GM10847 (cell line): ENCODE measurements around the gene NACC2.

Source experiments
- POLR2A ChIP-seq: IDR thresholded peaks from 2 replicates; pipeline ENCODE4 v1.6.1; 2011; ENCODE audit not compliant: insufficient read length; ENCODE audit errors: extremely low read depth

The NACC2 gene

GRCh38 chr9:136093346-136093986 is 1.6 kb downstream of the NACC2 start:
- no peak for TF ChIP-seq POLR2A

DNA sequence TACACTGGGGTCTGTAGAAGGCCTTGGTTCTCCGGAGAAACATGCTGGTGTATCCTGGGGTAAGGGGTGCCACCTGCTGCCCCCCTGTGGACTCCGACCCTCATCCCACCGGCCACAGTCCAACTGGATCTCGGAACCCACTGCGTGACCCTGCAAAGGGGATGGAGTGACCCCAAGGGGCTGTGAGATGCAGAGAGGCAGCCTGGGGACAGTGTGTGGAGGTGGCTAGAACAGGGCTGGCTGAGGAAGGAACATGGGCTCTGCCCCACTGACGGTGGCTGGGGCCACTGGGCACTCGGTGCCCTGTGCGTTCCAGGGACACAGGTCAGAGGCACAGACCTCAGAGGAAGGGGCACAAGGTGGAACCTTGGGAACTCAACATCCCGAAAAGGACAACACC is 2.3 kb downstream of the NACC2 start:
- no peak for TF ChIP-seq POLR2A

- TF ChIP-seq POLR2A = no peak
These were observed 2.8 kb downstream of the NACC2 start for GRCh38 chr9:136092353-136092650.

DNA sequence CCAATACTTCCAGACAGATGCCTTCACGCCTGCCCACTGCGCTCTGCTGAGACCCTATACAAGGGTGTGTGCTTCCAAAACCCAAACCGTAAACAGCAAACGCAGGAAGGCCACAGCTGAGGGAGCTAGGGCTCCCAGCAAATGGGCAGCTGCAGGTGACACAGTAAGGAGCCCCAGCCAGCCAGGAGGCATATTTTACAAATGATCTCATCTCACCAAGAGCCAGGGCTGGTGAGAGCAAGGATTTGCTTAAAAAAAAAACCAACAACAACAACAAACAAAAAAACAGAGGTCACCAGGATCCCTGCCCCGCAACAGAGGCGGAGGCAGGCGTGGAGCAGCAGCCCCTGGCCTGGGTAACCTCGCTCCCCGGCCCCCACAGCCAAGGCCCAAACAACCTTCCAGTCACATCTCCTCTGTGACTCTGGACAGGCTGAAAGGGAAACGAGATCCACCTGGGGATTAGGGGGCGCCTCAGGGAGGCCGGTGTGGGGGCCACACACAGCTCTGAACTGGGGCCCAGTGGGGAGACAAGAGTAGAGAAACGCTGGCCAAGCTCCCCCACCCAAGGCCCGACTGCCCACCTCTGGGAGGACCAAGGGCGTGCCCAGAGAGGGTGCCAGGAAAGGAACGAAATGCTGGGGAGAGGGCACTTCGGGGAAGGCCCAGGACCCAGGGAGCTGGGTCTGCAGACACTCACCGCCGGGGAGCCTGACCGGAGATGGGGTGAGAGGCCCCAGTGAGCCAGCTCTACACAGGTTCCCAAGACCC is 3.3 kb downstream of the NACC2 start:
- no peak for TF ChIP-seq POLR2A

DNA sequence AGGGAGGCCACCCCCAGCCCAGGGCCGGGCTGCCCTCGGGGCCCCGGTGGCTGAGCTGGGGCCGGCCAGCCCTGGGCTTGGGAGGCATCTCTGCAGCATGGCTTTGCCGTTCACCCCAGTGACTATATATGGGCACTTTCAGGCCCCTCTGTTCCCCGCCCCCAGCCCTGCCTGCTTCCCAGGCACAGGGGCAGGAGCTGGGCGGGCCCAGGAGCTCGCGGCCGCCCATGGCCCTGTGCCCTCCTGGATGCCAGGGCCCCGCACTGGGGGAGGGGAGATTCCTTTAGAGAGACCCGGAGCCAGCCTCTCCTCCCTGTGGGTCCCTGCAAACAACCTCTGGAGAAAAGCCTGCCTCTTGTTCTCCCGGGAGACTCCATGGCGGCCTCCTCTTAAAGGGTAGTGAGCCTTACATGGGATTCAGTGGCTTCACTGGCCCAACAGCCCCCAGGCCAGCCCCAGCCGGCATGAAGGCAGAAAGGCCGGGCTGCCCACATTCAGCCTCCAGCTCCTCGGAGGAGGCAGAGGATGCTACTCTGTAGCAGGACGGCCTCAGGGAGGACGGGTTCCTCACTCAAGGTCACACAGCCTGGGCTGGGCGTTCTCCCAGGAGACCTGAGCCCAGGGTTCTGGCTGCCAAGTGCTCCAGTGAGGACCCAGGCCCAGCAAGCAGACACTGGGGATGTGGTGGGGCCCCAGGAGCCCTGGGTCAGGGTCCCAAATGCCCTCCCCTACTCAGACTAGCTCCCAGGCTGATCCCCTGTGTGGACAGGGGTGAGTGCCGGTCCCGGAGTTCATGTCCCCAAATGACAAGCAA is 4.1 kb downstream of the NACC2 start:
- no peak for TF ChIP-seq POLR2A

GRCh38 chr9:136090056-136090735 is 4.9 kb downstream of the NACC2 start:
- TF ChIP-seq POLR2A = no peak

DNA sequence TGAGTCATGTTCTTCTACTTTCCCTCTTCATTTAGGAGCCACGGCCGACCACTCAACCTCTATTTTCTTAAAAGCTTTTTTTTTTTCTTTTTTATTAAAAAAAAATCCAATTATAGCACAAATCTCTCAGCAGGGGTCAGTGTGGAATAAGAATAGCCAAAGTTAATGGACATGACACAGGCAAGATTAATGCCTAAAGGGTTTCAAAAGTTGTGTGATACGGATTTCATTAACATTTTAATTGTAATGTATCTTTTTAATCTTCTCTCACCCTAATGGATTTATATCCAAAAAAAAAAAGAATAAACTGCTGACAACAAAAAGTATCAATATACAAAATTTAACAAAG is 5.4 kb downstream of the NACC2 start:
- no peak for TF ChIP-seq POLR2A

GRCh38 chr9:136088939-136089696 is 6.0 kb downstream of the NACC2 start:
- TF ChIP-seq POLR2A = no peak

- no peak for TF ChIP-seq POLR2A
These were observed 6.6 kb downstream of the NACC2 start for GRCh38 chr9:136088481-136088938.

- TF ChIP-seq POLR2A = no peak
These were observed 7.2 kb downstream of the NACC2 start for GRCh38 chr9:136087741-136088480.

DNA sequence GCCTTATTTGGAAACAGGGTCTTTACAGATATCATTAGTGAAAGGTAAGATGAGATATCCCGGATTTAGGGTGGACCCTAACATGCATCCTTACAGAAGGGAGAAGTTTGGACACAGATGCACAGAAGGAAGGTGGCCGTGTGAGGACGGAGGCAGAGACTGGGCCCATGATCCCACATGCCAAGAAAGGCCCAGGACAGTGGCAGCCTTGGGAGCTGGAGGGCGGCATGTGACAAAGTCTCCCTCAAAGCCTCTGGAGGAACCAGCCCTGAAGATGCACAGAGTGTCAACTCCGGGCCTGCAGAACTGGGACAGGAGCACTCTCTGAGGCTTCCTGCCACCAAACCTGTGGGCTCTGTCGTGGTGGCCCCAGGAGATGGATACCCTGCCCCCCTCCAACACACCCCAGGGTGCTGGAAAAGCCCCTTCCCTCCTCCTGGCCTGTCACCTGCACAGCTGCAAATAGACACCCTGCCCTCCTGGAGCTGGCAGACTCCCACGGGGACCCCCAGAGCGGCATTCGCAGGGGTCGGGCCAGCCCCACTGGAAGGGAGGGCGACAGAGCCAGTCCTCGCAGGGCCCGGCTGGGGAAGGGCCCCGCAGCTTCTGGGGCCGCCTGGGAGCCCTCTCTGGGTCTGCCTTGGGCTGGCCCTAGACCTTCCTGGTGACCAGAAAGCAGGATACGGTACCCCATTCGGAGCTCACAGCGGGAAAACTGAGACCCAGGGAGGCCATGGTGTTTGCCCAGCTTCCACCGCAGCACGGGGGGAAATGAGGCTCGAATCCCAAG is 7.9 kb downstream of the NACC2 start:
- TF ChIP-seq POLR2A = no peak

DNA sequence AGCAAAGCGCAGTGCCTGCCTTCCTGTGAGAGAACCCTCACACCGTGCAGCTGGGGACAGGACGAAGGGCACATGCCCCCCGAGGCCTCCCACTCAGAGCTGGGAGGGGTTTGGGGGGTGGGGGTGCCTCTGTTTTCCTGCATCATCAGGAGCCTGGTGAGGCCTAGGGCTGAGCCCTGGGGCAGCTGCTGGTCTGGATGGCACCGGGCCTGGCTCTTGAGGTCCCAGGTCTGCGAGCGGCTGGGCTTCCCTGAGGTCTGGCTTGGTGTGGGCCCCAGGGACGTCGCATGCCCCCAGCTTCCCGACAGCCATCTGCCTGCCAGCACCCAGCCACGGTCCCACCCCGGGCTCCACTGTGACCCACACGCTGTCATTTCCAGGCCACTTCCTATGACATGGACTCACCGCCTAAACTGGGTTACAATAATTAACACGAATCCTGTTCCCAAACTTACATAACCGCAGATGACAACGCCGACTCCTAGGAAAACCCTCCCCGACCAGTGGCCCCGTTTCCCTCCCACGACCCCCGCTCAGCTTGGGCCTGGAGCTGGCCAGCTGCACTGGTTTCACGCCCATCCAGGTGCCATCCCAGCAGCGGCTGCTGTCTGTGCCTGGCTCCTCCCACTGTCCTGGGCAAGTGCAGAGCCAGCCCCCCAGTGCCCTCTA is 8.7 kb downstream of the NACC2 start:
- no peak for TF ChIP-seq POLR2A

DNA sequence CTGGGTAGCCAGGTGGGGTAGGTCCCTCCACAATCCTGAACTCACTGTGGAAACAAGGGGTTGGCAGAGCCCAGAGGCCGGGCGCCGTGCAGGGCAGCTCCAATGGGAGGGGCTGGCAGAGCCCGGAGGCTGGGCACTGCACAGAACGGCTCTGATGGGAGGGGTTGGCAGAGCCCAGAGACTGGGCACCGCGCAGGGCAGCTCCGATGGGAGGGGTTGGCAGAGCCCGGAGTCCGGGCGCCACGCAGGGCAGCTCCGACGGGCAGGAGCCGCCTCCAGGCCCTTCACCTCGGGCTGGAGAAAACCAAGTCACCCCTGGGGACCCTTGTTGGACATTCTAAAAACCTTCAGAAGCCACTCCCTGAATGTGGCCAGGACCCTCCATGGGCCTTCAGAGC is 9.3 kb downstream of the NACC2 start:
- no peak for TF ChIP-seq POLR2A
